HG03520 (cell line): ENCODE measurements around the gene ATPAF1.

ENCODE experiments used
- ATAC-seq: cut with Tn5 transposase; IDR thresholded peaks from one replicate; pipeline ENCODE4 v1.9.1; 2021; ENCODE audit warnings: mild to moderate bottlenecking, moderate library complexity; ENCODE audit not compliant: unreplicated experiment

ATPAF1 gene

DNA sequence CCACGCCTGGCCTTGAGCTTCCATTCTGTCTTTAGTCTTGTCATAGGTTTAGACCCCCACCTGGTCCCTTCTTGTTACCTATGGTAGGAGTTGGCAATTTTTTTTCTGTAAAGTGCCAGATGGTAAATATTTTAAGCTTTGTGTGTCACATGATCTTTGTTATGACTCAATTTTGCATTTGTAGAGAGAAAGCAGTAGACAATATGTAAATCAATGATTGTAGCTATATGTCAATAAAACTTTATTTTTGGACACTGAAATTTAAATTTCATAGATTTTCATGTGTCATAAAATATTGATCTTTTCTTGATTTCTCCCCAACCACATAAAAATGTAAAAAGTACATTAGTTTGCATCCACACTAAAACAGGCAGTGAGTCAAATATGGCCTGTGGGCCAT, 72.1 kb downstream of the ATPAF1 start:
- no peak for ATAC-seq

DNA sequence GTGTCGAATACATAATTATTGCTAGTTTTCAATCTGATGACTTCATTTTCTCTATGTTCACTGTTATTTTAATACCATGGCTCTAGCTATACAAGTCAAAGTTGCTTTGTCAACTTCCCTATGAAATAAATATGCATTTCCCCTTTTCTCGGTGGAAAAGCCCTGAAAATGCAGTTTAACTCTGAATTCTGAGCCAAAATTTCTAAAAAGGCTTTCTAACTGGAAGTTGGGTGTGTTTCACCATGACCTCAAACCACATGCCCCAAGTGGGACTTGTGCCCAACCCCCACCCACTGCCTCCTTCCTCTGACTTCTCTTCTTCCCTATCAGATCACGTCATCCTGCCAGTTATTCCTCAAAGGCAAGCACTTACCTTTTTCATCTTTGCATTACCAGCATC, 73.0 kb downstream of the ATPAF1 start:
- no peak for ATAC-seq

DNA sequence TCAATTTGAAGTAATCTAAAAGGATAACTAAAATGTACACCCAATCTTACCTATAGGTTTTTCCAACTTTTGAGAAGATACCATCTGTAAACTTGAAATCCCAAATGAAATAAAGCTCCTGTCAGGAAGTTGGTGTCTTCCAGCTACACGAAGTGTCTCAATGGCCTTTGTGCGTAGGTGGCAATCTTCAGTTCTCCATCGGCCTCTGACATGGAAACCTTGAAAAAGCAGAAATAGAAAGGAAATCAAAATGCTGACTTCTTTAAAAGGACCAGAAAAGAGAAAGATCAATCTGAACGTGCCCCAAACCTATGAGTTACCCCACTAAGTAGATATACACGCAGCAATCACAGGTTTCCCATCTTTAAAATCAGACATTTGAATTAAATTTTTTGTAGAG, 74.1 kb downstream of the ATPAF1 start:
- ATAC-seq = no peak

DNA sequence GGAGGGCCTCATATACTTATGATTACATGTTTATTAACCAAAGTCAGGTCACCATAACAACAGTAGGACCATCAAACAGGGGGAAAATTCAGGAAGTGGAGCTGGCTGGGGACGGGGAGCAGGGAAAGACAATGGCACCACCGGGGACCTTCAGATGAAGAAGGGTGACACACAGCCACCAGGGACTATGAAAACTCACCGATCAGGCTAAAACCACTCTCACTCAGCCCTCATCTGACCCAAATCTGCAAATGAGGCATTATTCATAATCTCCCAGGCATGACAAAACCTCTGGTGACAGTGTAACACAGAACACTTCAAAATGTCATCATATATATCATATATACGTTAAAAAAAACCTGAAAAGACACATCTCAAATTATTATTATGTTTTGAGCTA, 75.3 kb downstream of the ATPAF1 start:
- ATAC-seq = no peak

DNA sequence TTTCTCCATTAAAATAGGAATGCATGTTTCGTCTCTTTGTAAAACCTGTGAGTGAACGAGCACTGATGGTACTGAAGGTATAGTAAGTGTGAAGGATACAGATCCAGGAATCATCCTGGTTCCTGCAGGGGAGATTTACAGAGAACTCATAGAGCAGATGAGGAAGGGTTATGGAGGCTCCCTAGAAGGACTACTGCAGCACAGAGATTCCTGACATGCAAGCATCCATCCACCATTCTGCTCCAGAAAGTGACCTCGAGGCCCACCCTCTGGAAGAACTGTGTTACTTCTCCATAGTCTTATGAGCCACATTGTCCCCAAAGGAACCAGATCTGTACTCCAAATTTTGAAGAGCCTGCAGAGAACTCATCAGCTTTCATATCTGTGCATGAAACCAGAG, 78.6 kb downstream of the ATPAF1 start:
- no peak for ATAC-seq

DNA sequence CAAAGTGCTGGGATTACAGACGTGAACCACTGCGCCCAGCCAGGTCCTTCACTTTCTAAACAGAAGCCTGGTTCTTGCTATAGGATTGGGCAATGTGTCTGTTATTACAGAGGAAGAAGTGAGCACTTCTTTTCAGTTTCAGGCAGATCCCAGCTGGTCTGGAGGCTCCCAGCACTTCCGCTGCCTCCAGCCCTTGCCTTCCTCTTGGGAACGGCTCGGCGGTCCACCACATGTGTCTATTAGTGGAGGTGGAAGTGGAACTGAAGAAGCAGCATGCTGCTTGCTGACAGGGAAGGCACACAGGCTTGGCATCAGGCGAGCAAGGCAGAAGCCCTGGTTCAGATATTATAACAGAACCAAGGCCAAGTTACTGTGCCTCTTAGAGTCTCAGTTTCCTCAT, 81.1 kb downstream of the ATPAF1 start:
- ATAC-seq = no peak

DNA sequence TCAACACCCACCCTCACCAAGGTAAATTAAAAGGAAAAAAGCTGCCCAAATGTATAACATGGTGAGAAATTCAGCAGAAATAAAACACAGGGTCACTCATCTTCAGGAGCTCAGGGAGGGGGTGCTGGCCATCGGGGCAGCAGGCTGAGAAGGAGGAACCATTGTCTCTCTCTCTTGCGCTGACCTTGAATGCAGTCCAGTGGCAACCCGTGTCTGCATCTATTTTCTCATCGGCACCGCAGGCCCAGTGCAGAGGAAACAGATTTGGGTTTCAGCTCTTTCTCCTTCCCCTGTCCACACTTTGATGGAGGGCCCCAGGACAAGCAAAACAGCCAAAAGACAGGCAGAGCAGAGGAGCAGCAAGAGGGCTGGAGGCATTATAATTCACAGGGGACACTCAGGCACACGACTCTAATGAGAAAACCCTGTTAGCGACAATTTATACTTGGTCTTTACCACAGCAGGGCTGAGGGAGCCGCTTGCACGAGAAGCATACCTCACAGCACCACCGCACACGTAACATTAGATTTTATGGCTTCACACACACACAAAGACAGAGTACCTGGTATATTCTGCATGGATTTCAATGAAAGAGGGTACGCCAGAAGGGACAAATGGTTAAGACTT, 82.7 kb downstream of the ATPAF1 start:
- no peak for ATAC-seq

DNA sequence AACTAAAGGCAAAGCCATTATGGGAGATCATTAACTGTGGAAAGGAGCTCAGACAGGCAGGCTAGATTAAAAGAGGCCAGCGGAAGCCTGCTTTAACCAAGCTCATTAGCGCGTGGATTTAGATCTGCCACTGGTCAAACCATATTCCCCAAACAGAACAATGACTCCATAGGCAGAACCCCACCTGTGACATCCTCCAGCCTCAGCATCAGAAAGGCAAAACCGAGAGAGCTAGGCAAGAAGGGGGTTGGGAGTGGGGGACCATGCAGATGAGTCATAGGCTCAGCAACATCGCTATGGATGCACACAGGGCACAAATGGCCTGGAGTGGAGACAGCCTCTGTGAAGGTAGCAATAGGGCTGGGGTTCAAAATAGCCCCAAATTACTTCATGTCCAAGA, 84.7 kb downstream of the ATPAF1 start:
- ATAC-seq = no peak

DNA sequence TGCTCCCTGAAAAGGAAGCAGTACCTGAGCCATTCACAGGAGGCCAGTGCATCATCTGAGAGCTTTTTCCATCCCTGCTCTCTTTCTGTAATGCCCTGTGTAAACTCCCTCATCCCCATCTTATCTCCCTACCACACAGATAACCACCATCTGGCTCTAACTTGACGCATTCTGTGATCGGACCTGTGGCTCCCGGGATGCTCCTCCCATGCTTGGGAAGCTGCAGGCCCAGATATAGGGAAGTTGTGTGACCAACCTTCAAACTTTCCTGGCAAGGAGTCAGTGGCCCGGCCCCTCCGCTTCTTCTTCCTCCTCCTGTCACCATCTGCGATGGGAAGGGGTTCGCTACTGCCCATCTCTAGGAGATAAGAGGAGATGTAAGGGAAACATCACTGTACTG, 85.2 kb downstream of the ATPAF1 start:
- no peak for ATAC-seq
